Epithelial cell of proximal tubule (primary cell): ENCODE results near the gene PPM1G. TPM values are rescaled to one million over a fixed set of nuclear protein-coding genes. Genes with fewer than 3 reads are reported as not detected.
"Not testable (repeated sequence)": the region's sequence is repeated elsewhere in the genome, so short reads cannot be mapped to it uniquely, and the experiment has no call there.

Source experiments
- DNase-seq: peaks from one replicate; pipeline ENCODE4 v3.0.0-alpha.2; 2011; ENCODE audit warnings: low read depth
- H3K4me3 ChIP-seq: 2 replicates; pipeline ENCODE4 v1.5.1; 2011; ENCODE audit warnings: low read depth, mild to moderate bottlenecking, low read length
- CTCF ChIP-seq: conservative IDR thresholded peaks from 2 replicates; pipeline ENCODE4 v1.5.1; 2012; ENCODE audit warnings: low read depth, mild to moderate bottlenecking, low read length
- total RNA-seq: library from RNA; depleted of rRNA; stranded (reverse); fragments of >200 nt; gene quantifications from 2 replicates; pipeline ENCODE4 v1.2.3, GENCODE V29; 2015

Gene PPM1G
- total RNA-seq, 1 donor from 2014 or later: 135 TPM

DNA sequence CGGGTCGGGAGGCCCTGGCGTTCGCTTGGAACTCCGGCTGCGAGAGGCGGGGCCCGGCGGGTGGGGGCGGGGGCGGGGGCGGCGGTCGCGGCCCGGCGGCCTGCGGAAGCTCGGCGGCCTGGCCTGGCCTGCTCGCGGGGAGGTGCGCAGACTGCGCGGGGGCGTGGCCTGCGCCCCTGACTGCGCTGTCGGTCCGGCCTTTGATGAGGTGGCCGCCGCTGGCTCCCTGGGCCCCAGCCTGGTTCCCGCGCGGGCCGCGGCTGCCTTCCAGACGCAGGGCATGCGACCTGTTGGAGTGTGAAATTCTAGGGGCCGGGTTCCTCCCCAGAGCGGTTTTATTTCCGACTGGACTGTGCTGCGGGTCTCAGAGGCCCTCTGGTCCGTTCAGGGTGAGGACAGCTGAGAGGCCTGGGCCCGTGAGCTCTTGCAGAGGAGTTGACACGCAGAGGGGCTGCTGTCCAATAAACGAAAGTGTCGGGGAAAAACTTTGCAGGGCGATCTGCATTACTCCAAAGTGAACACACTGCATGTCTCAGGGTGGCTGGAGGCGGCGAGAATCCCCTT, 19.7 kb upstream of the PPM1G start:
- TF ChIP-seq CTCF: no peak
- peak overlapping the region; percentile 95 for H3K4me3 ChIP-seq
- DNase-seq: no peak

GRCh38 chr2:27428213-27428977, 19.0 kb upstream of the PPM1G start, which contains the start of gene NRBP1:
Gene NRBP1 (plus strand): TSS chr2:27428631. CDS start chr2:27433274, 4,643 bp downstream.
- DNase-seq: no peak
- peak; percentile 13 for TF ChIP-seq CTCF
- H3K4me3 ChIP-seq: peak within 1 kb of the TSS; percentile 95

DNA sequence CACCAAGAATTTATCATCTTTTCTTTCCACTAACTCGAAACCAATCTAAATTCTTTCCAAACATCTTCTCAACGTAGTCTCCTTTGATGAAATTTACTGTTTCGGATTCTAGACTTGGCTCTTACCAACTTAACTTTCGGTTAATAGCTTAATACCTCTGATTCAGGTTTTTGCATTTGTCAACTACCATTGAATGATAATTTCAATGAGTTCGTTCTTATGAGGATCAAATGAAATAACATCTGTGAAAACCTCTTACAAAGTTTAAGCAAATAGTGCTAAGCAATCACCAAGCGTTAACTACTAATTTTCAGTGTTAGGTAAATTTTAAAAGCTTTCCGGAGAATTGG, 18.4 kb upstream of the PPM1G start:
- H3K4me3 ChIP-seq: peak overlapping the region; percentile 95
- no peak for TF ChIP-seq CTCF
- no peak for DNase-seq

GRCh38 chr2:27425039-27425438, 15.6 kb upstream of the PPM1G start:
- not testable (repeated sequence) for DNase-seq

DNA sequence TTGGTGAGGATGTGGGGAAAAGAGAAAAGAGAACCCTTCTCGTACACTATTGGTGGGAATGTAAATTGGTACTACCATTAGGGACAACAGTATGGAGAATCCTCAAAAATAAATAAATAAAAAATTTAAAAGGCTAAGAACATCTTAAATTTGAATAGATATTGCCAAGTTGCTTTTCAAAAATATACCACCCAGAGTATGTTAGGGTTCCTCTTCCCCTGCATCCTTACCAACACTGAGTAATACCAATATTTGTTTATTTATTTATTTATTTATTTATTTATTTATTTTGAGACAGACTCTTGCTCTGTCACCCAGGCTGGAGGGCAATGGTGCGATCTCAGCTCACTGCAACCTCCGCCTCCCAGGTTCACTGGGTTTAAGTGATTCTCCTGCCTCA, 13.6 kb upstream of the PPM1G start:
- H3K4me3 ChIP-seq: no peak overlapping the region
- no peak for TF ChIP-seq CTCF
- DNase-seq: no peak

More at GRCh38 chr2:27425039-27425438, 15.6 kb upstream of the PPM1G start:
- not testable (repeated sequence) for H3K4me3 ChIP-seq

- no peak overlapping the region for H3K4me3 ChIP-seq
- no peak for TF ChIP-seq CTCF
These were observed 12.4 kb upstream of the PPM1G start for GRCh38 chr2:27421660-27422250.

GRCh38 chr2:27420996-27421395, 11.6 kb upstream of the PPM1G start:
- H3K4me3 ChIP-seq: no peak overlapping the region
- no peak for DNase-seq
- TF ChIP-seq CTCF: no peak

More at GRCh38 chr2:27421660-27422250, 12.4 kb upstream of the PPM1G start:
- no peak for DNase-seq
